GM23338 (cell line): Measurements from ENCODE around the gene CARMIL1. TPM values are rescaled to one million over a fixed set of nuclear protein-coding genes. Genes with fewer than 3 reads are reported as not detected.

Experiments used
- ATAC-seq: fragments of 200-7000 bp; cut with Tn5 transposase; 3 replicates; pipeline ENCODE4 v1.9.1; 2020
- DNase-seq: peaks from one replicate; pipeline ENCODE4 v3.0.0-alpha.2; 2015; ENCODE audit warnings: low spot score
- H2AFZ ChIP-seq: fragments of 200-600 bp; sonication (generic); 2 replicates; pipeline ENCODE4 v1.8.0; 2016; ENCODE audit warnings: antibody characterized with exemption, mild to moderate bottlenecking, moderate library complexity
- H3F3A ChIP-seq: fragments of 200-600 bp; sonication (generic); replicated peaks from 2 replicates; pipeline ENCODE4 v1.8.0; 2017; ENCODE audit warnings: antibody characterized with exemption, mixed run types, low read depth
- H3K27ac ChIP-seq: fragments of 200-600 bp; sonication (generic); 2 replicates; pipeline ENCODE4 v1.6.1; 2016; ENCODE audit warnings: low read depth
- H3K27me3 ChIP-seq: fragments of 200-600 bp; sonication (generic); 2 replicates; pipeline ENCODE4 v1.8.0; 2016; ENCODE audit warnings: mild to moderate bottlenecking, mixed run types, moderate library complexity; ENCODE audit not compliant: insufficient read depth
- H3K36me3 ChIP-seq: fragments of 200-600 bp; sonication (generic); 2 replicates; pipeline ENCODE4 v1.8.0; 2016; ENCODE audit warnings: mild to moderate bottlenecking; ENCODE audit not compliant: insufficient read depth
- H3K4me1 ChIP-seq: fragments of 200-600 bp; sonication (generic); 2 replicates; pipeline ENCODE4 v1.8.0; 2016; ENCODE audit warnings: mild to moderate bottlenecking, moderate library complexity; ENCODE audit not compliant: insufficient read depth
- H3K4me2 ChIP-seq: fragments of 200-600 bp; sonication (generic); 2 replicates; pipeline ENCODE4 v1.7.1; 2017; ENCODE audit warnings: mixed run types
- H3K4me3 ChIP-seq: fragments of 200-600 bp; sonication (generic); 2 replicates; pipeline ENCODE4 v1.6.1; 2016; ENCODE audit warnings: mixed run types
- H3K79me2 ChIP-seq: fragments of 200-600 bp; sonication (generic); replicated peaks from 2 replicates; pipeline ENCODE4 v1.8.0; 2017; ENCODE audit warnings: mild to moderate bottlenecking; ENCODE audit not compliant: insufficient read depth
- H3K9me2 ChIP-seq: fragments of 200-600 bp; sonication (generic); 2 replicates; pipeline ENCODE4 v1.8.0; 2017; ENCODE audit not compliant: insufficient read depth
- H4K20me1 ChIP-seq: fragments of 200-600 bp; sonication (generic); replicated peaks from 2 replicates; pipeline ENCODE4 v1.8.0; 2017; ENCODE audit warnings: mild to moderate bottlenecking; ENCODE audit not compliant: insufficient read depth
- H3K27ac Mint-ChIP-seq: 2 replicates; pipeline ENCODE4 v1.8.0; 2020; ENCODE audit warnings: inconsistent platforms, mild to moderate bottlenecking, moderate library complexity, mixed read lengths
- H3K27me3 Mint-ChIP-seq: 3 replicates; pipeline ENCODE4 v1.8.0; 2022; ENCODE audit warnings: low read depth, mild to moderate bottlenecking, moderate library complexity, mixed read lengths, inconsistent platforms; ENCODE audit not compliant: insufficient read depth, poor library complexity
- H3K36me3 Mint-ChIP-seq: 3 replicates; pipeline ENCODE4 v1.8.0; 2021; ENCODE audit warnings: low read depth, mild to moderate bottlenecking, inconsistent platforms, moderate library complexity, mixed read lengths
- H3K4me1 Mint-ChIP-seq: 3 replicates; pipeline ENCODE4 v1.8.0; 2020; ENCODE audit warnings: mild to moderate bottlenecking, inconsistent platforms, mixed read lengths
- H3K4me3 Mint-ChIP-seq: 3 replicates; pipeline ENCODE4 v1.8.0; 2021; ENCODE audit warnings: moderate library complexity, mild to moderate bottlenecking, inconsistent platforms, mixed read lengths
- H3K9me3 Mint-ChIP-seq: 3 replicates; pipeline ENCODE4 v1.8.0; 2020; ENCODE audit warnings: moderate library complexity, mild to moderate bottlenecking, inconsistent platforms, mixed read lengths
- CREB1 ChIP-seq: fragments of 250-450 bp; sonication (Bioruptor Pico); IDR thresholded peaks from 2 replicates; pipeline ENCODE4 v1.5.0; 2020; ENCODE audit warnings: low read depth, mild to moderate bottlenecking, moderate library complexity
- CTCF ChIP-seq, 2 experiments: fragments of 200-600 bp in 1 of 2; sonication (generic) in 1 of 2; conservative IDR thresholded peaks; 2 replicates each; pipeline versions ENCODE4 v1.5.1 to v1.6.1; 2016 to 2017; ENCODE audit warnings: antibody characterized with exemption in 2 of 2, low read depth in 2 of 2, mild to moderate bottlenecking in 2 of 2, moderate library complexity in 1 of 2
- ETS1 ChIP-seq: IDR thresholded peaks from 2 replicates; pipeline ENCODE4 v1.6.1; 2016; ENCODE audit warnings: antibody characterized with exemption
- EZH2 ChIP-seq: fragments of 200-600 bp; sonication (generic); IDR thresholded peaks from one replicate; pipeline ENCODE4 v1.8.0; 2017; ENCODE audit warnings: antibody characterized with exemption, mild to moderate bottlenecking, low read depth; ENCODE audit not compliant: unreplicated experiment
- EZH2phosphoT487 ChIP-seq: fragments of 200-600 bp; sonication (generic); IDR thresholded peaks from one replicate; pipeline ENCODE4 v1.8.1; 2018; ENCODE audit warnings: antibody characterized with exemption; ENCODE audit not compliant: unreplicated experiment
- JUNB ChIP-seq: IDR thresholded peaks from one replicate; pipeline ENCODE4 v1.6.1; 2016; ENCODE audit warnings: antibody characterized with exemption; ENCODE audit not compliant: unreplicated experiment
- NANOG ChIP-seq: IDR thresholded peaks from 2 replicates; pipeline ENCODE4 v1.6.1; 2016; ENCODE audit warnings: antibody characterized with exemption, borderline replicate concordance
- POLR2AphosphoS5 ChIP-seq: IDR thresholded peaks from 2 replicates; pipeline ENCODE4 v1.6.1; 2016; ENCODE audit warnings: antibody characterized with exemption, low read depth
- REST ChIP-seq: IDR thresholded peaks from one replicate; pipeline ENCODE4 v1.6.1; 2018; ENCODE audit warnings: antibody characterized with exemption; ENCODE audit not compliant: unreplicated experiment
- STAT1 ChIP-seq: IDR thresholded peaks from one replicate; pipeline ENCODE4 v1.6.1; 2016; ENCODE audit warnings: antibody characterized with exemption; ENCODE audit not compliant: unreplicated experiment
- ZNF114 ChIP-seq: fragments of 250-450 bp; sonication (Bioruptor Pico); IDR thresholded peaks from 2 replicates; pipeline ENCODE4 v1.5.0; 2020; ENCODE audit warnings: mild to moderate bottlenecking, moderate library complexity
- ZNF331 ChIP-seq: fragments of 250-450 bp; sonication (Bioruptor Pico); IDR thresholded peaks from 2 replicates; pipeline ENCODE4 v1.5.0; 2020; ENCODE audit warnings: low read depth, mild to moderate bottlenecking, moderate library complexity
- polyA plus RNA-seq: library from polyadenylated mRNA; unstranded; fragments of >200 nt; fragmentation: Nextera tagmentation; extraction: Ambion mirVana; gene quantifications from 2 replicates; pipeline ENCODE4 v1.2.1, GENCODE V29; 2016
- total RNA-seq: library from RNA; depleted of rRNA; stranded (reverse); fragments of >200 nt; shearing (Covaris generic); gene quantifications from 2 replicates; pipeline ENCODE4 v1.2.3, GENCODE V29; 2014
- TF ChIP-seq, protein P1 (sequence below): fragments of 250-450 bp; sonication (Bioruptor Pico); IDR thresholded peaks from 2 replicates; pipeline ENCODE4 v1.5.0; 2020; ENCODE audit warnings: mild to moderate bottlenecking, moderate library complexity

CARMIL1 gene
- total and polyA plus RNA-seq, 2 experiments from 2014 or later, result 43.2 to 66.9 TPM

GRCh38 chr6:25253351-25253750, 25.8 kb upstream of the CARMIL1 start:
- no peaks in the 10 kb centered on the region for H3K9me3 Mint-ChIP-seq
- H3K36me3 Mint-ChIP-seq, result no peaks in the 10 kb centered on the region
- H3K4me3 Mint-ChIP-seq, result no peak overlapping the region
- Histone ChIP-seq H3K27ac (no peak overlapping the region), H4K20me1 (no peaks in the 10 kb centered on the region), H3K4me2 (no peak overlapping the region), H3K79me2 (no peaks in the 10 kb centered on the region), H3K9me2 (no peaks in the 10 kb centered on the region), H2AFZ (no peak overlapping the region), H3K4me3 (no peak overlapping the region), H3K4me1 (no peaks in the 10 kb centered on the region), H3F3A (no peaks in the 10 kb centered on the region), H3K36me3 (no peaks in the 10 kb centered on the region), H3K27me3 (no peaks in the 10 kb centered on the region)
- no peaks in the 10 kb centered on the region for H3K4me1 Mint-ChIP-seq
- ATAC-seq (no peak), DNase-seq (no peak)
- H3K27me3 Mint-ChIP-seq, result no peaks in the 10 kb centered on the region
- H3K27ac Mint-ChIP-seq, result no peak overlapping the region
- TF ChIP-seq ZNF331 (CRISPR knock-in tag), result no peak
- no peak for TF ChIP-seq NANOG
- no peak for TF ChIP-seq ETS1
- TF ChIP-seq POLR2AphosphoS5, result no peak
- no peak for TF ChIP-seq JUNB
- no peak for TF ChIP-seq EZH2
- TF ChIP-seq, protein P1, sequence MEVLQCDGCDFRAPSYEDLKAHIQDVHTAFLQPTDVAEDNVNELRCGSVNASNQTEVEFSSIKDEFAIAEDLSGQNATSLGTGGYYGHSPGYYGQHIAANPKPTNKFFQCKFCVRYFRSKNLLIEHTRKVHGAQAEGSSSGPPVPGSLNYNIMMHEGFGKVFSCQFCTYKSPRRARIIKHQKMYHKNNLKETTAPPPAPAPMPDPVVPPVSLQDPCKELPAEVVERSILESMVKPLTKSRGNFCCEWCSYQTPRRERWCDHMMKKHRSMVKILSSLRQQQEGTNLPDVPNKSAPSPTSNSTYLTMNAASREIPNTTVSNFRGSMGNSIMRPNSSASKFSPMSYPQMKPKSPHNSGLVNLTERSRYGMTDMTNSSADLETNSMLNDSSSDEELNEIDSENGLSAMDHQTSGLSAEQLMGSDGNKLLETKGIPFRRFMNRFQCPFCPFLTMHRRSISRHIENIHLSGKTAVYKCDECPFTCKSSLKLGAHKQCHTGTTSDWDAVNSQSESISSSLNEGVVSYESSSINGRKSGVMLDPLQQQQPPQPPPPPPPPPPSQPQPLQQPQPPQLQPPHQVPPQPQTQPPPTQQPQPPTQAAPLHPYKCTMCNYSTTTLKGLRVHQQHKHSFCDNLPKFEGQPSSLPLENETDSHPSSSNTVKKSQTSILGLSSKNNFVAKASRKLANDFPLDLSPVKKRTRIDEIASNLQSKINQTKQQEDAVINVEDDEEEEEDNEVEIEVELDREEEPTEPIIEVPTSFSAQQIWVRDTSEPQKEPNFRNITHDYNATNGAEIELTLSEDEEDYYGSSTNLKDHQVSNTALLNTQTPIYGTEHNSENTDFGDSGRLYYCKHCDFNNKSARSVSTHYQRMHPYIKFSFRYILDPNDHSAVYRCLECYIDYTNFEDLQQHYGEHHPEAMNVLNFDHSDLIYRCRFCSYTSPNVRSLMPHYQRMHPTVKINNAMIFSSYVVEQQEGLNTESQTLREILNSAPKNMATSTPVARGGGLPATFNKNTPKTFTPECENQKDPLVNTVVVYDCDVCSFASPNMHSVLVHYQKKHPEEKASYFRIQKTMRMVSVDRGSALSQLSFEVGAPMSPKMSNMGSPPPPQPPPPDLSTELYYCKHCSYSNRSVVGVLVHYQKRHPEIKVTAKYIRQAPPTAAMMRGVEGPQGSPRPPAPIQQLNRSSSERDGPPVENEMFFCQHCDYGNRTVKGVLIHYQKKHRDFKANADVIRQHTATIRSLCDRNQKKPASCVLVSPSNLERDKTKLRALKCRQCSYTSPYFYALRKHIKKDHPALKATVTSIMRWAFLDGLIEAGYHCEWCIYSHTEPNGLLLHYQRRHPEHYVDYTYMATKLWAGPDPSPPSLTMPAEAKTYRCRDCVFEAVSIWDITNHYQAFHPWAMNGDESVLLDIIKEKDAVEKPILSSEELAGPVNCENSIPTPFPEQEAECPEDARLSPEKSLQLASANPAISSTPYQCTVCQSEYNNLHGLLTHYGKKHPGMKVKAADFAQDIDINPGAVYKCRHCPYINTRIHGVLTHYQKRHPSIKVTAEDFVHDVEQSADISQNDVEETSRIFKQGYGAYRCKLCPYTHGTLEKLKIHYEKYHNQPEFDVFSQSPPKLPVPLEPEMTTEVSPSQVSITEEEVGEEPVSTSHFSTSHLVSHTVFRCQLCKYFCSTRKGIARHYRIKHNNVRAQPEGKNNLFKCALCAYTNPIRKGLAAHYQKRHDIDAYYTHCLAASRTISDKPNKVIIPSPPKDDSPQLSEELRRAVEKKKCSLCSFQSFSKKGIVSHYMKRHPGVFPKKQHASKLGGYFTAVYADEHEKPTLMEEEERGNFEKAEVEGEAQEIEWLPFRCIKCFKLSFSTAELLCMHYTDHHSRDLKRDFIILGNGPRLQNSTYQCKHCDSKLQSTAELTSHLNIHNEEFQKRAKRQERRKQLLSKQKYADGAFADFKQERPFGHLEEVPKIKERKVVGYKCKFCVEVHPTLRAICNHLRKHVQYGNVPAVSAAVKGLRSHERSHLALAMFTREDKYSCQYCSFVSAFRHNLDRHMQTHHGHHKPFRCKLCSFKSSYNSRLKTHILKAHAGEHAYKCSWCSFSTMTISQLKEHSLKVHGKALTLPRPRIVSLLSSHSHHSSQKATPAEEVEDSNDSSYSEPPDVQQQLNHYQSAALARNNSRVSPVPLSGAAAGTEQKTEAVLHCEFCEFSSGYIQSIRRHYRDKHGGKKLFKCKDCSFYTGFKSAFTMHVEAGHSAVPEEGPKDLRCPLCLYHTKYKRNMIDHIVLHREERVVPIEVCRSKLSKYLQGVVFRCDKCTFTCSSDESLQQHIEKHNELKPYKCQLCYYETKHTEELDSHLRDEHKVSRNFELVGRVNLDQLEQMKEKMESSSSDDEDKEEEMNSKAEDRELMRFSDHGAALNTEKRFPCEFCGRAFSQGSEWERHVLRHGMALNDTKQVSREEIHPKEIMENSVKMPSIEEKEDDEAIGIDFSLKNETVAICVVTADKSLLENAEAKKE (CRISPR knock-in tag), result no peak
- TF ChIP-seq CTCF (conservative IDR thresholded peaks at IDR 0.05; ENCODE audit: low read depth in 2 of 2), result no peak
- TF ChIP-seq REST, result no peak
- TF ChIP-seq CREB1, result no peak
- no peak for TF ChIP-seq STAT1
- no peak for TF ChIP-seq EZH2phosphoT487
- no peak for TF ChIP-seq ZNF114 (CRISPR knock-in tag)
